Right hindlimb (tissue), 1 donor: ENCODE results near the gene SIM2.
A peak's percentile ranks its signal among the peaks of the same experiment; 100 is the strongest.

Source experiments
- DNase-seq: peaks from one replicate; pipeline ENCODE4 v3.0.0-alpha.2; 2018

SIM2 gene

DNA sequence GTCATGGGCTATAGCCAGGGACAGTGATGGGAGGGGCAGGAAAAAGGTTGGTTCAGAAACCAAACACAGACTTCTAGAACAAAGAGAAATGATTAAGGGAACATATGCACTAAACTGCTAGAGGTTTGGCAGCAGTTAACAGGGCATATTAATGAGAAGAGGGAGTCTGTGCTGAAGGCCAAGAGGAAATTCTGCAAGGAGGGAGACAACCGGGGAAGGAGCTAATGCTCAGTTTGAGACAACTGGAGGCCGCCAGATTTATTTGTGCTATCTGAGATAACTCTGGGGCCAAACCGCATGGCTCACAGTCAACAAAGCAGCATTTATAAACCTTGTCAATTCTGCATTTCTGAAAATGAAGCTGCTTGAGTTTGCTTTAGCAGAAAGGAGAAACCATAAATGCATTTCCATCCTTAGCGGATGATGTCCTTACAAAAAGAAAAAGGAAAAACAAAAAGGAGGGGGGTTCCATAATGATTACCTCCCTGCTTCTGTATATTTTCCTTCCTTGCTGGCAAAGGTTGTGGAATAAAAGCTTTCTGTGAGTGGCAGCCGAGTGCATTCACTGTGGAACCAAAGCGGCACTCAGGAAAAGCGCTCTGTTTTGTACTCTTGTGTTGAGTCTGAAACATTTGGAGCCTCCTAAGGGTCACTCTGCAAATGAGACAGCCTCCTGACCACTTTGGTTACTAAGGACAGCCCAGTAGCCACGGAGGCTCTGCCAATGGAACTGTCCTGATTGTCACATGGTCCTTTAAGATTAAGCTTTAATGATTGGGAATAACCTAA is 70.3 kb downstream of the SIM2 start:
- DNase-seq = peak; percentile 58

DNA sequence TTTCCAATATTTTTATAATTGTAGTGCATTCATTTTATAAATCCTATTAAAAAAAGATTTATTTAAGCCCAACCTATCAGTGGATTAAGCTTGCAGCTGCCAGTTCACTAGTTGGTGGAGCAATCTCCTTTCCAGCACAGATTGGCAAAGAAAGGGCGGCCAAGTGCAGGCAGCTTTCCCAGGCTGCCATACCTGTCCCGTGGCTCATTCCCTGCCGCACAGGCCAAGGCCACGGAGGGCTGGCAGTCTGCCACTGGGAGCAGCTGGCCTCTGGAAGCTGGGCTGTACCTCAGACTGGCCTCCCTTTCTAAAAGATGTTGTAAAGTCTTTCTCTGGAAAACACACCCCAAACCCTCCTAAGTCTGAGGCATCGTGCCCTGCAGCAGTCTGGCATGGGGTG is 74.2 kb downstream of the SIM2 start:
- DNase-seq = peak; percentile 70

DNA sequence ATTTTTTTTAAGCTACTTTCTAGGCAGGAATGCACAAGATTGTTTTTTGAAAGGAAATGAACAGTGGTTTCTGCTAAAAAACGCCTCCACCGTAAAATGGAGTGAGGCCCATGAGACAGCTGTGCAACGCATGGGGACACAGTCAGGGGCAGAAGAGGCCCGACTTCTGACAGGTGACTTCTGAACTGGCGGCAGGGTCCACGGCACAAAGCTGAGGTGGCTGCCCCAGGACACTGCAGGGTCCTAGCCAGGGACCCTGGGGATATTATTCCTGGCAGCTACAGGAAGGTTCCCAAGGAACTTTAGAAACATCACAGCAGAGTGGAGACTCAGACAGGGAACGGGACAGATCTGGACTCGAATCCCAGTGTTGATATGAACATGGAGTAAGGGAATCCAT is 75.1 kb downstream of the SIM2 start:
- DNase-seq = no peak

DNA sequence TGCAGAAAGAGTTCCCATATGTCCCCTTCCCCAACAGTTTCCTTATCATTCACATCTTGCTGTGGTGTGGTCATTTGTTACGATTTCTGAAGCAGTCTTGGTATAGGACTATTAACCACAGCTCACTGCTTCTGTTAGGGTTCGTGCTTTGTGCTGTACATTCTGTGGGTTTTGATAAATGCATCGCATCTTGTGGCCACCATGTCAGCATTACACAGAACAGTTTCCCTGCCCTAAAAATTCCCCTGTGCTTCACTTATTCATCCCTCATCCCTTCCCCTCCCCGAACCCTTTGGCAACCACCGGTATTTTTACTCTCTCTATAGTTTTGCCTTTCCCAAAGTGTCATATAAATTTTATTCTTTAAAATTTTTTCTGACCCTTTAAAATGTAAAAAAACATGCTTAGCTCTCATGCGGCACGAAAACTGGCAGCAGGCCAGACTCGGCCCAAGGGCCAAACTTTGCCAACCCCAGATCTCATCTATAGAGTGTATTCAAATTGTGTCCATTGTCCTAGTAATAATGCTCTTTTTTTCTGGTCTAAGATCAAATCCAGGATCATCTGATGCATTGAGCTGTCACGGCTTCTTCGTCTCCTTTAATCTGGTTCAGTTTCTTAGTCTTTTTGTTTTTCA is 78.2 kb downstream of the SIM2 start:
- DNase-seq = no peak

DNA sequence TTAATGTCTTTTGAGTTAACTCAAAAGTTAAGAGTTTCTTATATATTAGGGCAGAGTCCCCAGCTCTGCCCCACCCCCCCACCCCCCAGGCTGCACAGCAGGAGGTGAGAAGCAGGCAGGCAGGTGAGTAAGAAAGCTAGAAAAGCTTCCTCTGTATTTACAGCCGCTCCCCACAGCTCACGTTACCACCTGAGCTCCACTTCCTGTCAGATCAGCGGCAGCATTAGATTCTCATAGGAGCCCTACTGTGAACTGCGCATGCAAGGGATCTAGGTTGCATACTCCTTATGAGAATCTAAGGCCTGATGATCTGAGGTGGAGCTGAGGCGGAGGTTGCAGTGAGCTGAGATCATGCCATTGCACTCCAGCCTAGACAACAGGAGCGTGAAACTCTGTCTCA is 81.9 kb downstream of the SIM2 start:
- DNase-seq = no peak

DNA sequence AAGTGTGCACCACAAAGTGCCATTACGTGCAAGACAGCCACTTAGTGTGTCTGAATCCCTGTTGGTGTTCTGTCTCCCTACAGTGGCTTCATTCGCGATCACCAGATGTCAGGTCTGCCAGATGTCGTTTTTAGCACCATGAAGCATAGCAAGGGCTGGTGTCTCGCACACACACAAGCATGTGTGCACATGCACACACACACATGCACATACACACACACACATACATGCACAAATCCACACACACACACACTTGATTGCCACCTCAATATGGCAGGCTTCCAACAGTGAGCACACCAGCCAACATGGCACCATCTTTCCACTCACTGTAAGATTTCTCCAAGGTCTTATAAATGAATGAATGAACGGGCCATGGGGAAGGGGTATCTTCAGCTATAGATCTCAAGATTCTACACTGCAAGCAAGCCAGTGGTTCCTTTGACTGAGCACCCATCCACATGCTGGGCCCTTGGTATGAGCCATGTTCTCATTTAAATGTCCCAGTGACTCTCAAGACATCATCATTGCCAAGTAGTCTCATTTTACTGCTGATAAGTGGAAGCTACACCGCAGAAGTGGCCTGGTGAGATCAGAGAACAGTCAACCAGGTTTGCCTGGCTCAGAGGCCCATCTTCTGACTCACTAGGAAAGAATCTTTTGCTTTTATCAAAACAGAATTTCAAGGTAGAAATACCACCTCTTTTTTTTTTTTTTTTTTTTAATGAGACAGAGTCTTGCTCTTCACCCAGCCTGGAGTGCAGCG is 84.9 kb downstream of the SIM2 start:
- DNase-seq = no peak

DNA sequence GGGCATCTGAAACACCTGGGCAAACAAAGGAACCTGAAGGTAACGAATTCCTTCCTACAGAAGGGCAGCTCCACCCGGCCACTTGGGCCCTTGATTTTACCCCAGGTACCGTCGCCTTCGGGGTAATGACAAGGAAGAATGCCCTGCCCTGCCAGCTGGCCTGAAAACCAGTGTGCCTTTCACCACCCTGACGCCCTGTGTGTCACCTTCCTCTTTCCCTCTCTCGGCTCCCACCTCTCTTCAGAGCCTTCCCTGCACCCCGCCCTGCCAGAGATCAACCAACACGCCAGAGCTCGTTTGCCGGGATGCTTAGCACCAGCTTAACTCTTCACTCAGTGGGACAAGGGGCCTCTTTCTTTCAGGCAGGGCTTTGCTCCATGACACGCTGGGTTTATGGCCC is 86.0 kb downstream of the SIM2 start:
- DNase-seq = no peak

DNA sequence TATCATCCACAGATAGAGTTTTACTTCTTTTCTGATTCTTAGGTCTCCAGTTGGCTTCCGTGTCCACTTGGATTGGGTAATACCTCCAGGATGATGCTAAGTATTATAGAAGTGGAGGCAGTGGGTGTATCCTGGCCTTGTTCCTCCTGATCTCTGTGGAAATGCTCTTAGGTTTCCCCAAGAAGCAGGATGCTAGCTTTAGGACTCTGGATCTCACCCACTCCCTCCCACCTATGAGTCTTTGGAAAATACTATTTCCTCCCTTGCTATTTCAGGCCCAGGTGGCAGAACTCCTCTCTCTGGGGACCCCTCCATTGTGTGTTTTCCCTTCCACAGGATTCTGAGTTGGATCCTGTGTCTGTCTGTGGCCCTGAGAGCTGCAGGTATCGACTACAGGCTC is 86.7 kb downstream of the SIM2 start:
- no peak for DNase-seq

DNA sequence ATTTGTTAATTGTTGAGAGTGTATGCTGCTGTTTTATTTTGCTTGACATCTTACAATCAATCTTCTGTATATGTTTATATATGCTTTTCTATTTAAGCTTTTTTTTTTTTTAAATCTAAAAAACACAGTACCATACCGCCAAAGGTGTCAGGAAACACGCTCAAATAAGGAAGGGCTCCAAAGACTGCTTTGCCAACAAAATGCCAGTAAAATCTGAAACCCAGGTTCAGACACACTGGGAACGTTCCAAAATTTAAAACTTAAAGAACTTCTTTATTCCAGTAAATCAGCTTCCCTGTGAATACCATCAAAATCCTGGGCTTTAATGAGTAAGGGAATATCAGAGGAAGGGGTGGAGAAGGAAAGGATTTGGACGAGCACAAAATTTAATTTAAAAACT is 87.3 kb downstream of the SIM2 start:
- DNase-seq = no peak

DNA sequence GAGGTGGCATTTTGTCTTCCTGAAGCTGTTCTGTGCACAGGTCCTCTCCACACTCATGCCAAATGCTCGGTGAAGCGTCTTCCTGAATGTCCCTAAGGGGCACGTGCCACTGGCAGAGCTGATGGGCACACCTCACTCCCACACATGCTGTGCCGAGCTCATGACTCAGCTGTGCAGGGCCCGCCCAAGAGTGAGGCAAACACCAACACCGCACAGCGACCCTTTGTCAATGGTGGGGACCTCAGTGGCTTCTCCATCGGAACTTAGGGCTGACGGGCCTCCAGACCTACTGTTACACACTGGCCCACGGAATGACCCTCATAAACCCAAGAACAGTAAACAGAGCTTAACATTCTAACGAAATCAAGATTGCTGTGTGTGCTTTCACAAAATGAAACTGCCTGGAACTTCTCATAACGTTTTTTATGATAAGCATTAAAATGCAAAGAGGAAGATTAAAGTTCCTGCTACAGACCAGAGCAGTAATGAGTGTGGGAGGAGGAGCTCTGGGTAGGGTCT is 89.3 kb downstream of the SIM2 start:
- DNase-seq = no peak

DNA sequence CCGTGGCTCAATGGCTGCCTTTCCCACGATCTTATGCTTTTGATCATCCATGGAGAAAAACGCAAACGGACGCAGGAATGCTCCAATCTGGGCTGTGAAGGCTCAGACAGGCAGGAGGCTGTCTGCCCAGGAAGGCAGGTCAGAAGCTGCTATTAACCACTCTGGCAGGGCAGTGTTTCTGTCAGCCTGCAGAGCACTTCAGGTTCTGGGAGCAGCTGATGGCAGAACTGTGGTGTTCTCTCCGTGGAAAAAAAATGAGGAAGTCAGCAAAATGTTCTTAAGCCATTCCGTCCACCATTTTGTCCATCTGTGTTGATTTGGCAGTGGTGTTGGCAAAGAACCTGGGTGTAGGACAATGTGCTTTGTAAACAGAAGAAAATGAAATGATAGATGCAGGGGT is 91.7 kb downstream of the SIM2 start:
- no peak for DNase-seq

DNA sequence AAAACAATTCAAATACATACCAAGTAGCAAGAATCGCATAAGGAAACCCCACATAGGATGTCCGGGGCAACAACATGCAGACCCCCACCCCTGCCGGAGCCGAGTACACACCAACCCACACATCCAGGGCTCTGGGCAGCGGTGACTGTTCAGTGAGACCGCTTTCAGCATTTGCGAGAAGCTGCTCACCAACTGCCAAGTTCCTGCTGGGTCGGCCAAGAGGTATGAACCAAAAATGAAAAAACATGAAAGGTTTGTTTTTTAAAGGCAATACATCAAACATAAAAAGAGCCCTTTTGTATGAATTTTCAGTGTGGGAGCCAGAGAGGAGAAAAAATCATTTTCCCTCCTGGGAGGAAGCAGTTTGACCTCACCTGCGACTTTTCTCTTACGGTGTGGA is 92.3 kb downstream of the SIM2 start:
- DNase-seq = peak; percentile 72

DNA sequence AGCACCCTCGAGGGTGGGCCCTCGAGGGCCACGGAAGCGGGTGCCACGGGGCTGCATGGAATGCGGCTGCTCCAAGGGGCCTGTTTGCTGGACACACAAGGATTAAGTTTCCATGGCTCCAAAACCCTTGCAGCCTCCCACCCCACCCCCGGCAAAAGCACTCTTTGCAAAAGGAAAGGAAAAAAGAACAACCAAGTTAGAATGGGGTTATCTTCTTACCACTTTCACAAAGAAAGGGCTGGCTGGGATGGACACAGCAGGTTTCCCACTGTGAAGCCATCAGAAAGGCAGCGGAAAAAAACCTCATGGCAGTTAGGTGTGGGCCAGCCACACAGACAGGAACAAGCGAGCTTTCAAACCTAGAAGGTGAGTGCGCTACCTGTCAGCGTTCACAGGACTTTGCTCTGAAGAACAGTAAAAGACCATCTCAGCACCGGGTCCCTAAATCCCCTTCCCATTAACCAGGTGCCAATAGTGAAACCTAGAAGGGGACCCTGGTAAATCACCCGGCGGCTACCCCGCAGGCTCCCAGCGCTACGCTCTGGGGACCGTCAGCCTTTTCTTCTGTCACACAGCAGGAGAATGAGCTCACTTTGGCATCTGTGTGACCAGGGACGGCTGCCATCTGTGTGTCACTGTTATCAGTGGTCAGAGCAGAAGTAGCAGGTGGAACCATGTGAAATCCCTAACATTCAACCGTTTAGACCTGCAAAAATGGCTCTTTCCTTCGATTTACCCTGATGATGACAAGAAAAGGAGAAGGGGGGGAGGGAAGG is 93.0 kb downstream of the SIM2 start:
- no peak for DNase-seq

DNA sequence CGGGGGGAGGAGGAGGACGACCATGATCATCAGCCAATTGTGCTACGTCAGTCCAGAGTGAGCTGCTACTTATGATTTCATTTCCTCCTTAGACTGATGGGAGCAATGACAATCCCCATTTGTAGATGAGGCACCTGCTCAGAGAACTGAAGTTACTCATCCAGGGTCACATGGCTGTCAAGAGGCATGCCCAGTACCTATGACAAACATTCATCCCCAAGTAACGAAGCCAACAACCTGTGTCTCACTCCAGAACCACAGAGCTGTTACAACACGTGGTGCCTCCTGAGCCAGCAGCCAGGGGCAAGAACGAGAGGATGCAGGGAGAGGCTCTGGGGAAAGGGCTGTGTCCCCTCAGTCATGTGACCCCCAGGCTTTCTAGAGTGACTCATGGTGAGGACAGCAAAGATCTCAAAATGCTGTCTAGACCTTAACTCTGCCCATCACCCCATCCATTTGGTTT is 93.6 kb downstream of the SIM2 start:
- no peak for DNase-seq

DNA sequence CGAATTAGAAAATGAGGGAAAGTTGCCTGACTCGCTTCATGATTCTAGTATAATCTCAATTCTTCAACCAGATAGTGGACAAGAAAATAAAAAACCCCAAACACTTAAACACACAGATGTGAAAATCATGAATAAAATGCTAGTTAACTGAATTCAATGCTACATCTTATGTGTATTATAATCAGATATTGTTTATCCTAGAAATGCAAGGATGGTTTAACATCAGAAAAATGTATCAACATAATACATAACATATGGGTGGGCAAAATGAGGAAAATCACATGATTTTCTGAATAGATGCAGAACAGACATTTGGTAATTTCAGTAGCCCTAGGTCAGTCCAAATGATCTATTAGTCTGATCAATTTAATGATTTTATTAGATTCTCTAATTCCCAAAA is 97.2 kb downstream of the SIM2 start:
- DNase-seq = no peak

DNA sequence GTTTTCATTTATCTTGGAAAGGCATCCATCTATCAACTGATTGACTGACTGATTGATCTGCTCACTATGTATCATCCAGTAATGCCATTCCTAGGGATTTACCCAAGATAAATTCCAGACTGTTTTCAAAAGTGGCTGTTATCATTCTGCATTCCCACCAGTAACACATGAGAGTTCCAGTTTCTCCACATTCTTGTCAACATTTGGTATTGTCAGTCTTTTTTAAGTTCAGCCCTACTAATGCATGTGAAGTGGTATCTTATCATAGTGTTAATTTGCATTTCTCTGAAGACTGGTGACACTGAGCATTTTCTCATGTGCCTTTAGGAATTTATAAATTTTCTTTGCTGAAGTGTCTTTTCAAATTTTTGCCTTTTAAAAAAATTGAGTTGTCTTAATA is 99.6 kb downstream of the SIM2 start:
- no peak for DNase-seq
